Epithelial cell of esophagus (primary cell): ENCODE measurements around the gene SPAG9.

Experiments
- DNase-seq: peaks from one replicate; pipeline ENCODE4 v3.0.0; 2010; ENCODE audit warnings: low read depth
- H3K4me3 ChIP-seq: 2 replicates; pipeline ENCODE4 v1.5.1; 2011; ENCODE audit warnings: mild to moderate bottlenecking, low read length, control low read depth
- CTCF ChIP-seq: IDR thresholded peaks from 2 replicates; pipeline ENCODE4 v1.5.1; 2011; ENCODE audit warnings: low read depth, mild to moderate bottlenecking, low read length, control low read depth, inconsistent platforms; ENCODE audit not compliant: insufficient read depth; ENCODE audit errors: missing control alignments

Gene SPAG9

GRCh38 chr17:51164911-51165679 is 44.4 kb upstream of the SPAG9 start:
- DNase-seq = no peak
- H3K4me3 ChIP-seq = peak overlapping the region; percentile 86
- TF ChIP-seq CTCF = no peak

- H3K4me3 ChIP-seq = no peak overlapping the region
- TF ChIP-seq CTCF = no peak
- no peak for DNase-seq
These were observed 40.9 kb upstream of the SPAG9 start for GRCh38 chr17:51161541-51161940.

GRCh38 chr17:51159604-51160003 is 38.9 kb upstream of the SPAG9 start:
- TF ChIP-seq CTCF = no peak
- DNase-seq = no peak
- no peak overlapping the region for H3K4me3 ChIP-seq

GRCh38 chr17:51155416-51155815 is 34.7 kb upstream of the SPAG9 start:
- no peak for DNase-seq
- TF ChIP-seq CTCF = no peak
- H3K4me3 ChIP-seq = no peak overlapping the region

- H3K4me3 ChIP-seq = peak overlapping the region; percentile 89
- DNase-seq = no peak
- TF ChIP-seq CTCF = no peak
These were observed 33.5 kb upstream of the SPAG9 start for GRCh38 chr17:51154176-51154575.

- peak; percentile 94 for TF ChIP-seq CTCF
- H3K4me3 ChIP-seq = peak within 1 kb of the TSS; percentile 89
- DNase-seq = peak; percentile 100
These were observed 32.8 kb upstream of the SPAG9 start, which contains the start of gene NME1 for GRCh38 chr17:51153210-51154072. TSS of gene NME1 (plus strand) at chr17:51153559. CDS start at chr17:51155655, 2,096 bp downstream.
